Tibial artery (tissue), 4 donors: ENCODE data around the gene NRXN2.

Experiments
- DNase-seq, 2 donors: peaks; one replicate each; pipeline ENCODE4 v3.0.0-alpha.2; 2019
- H3K27ac ChIP-seq, 2 donors: fragments of 200-600 bp; sonication (generic) in 1 of 2; 1 replicate in 1 of 2; 2 replicates in 1 of 2; pipeline ENCODE4 v1.5.1; 2018 to 2019; ENCODE audit warnings: mild to moderate bottlenecking in 1 of 2
- H3K27me3 ChIP-seq, 2 donors: fragments of 200-600 bp; sonication (generic) in 1 of 2; one replicate each; pipeline versions ENCODE4 v1.5.1 to v1.6.0; 2016 to 2019
- H3K36me3 ChIP-seq, 3 donors: fragments of 200-600 bp; sonication (generic) in 2 of 3; one replicate each; pipeline ENCODE4 v1.5.1; 2016 to 2019; ENCODE audit warnings: mild to moderate bottlenecking in 2 of 3
- H3K4me1 ChIP-seq, 4 donors: fragments of 200-600 bp; sonication (generic) in 2 of 4; 1 replicate in 3 of 4; 2 replicates in 1 of 4; pipeline ENCODE4 v1.5.1; 2016 to 2019
- H3K4me3 ChIP-seq, 2 donors: fragments of 200-600 bp; sonication (generic) in 1 of 2; 1 replicate in 1 of 2; 2 replicates in 1 of 2; pipeline ENCODE4 v1.5.1; 2018 to 2019; ENCODE audit warnings: mild to moderate bottlenecking in 2 of 2
- H3K9me3 ChIP-seq, 3 donors: fragments of 200-600 bp; sonication (generic) in 1 of 3; one replicate each; pipeline ENCODE4 v1.5.1; 2016 to 2019
- CTCF ChIP-seq, 2 experiments: fragments of 200-600 bp in 1 of 2; fragments of 450-650 bp in 1 of 2; IDR thresholded peaks; one replicate each; pipeline ENCODE4 v1.5.1; 2017 to 2019; ENCODE audit warnings: antibody characterized with exemption in 2 of 2, mild to moderate bottlenecking in 1 of 2, moderate library complexity in 1 of 2
- intact Hi-C: fragments of 100-400 bp; cut with DNase I; formaldehyde crosslinking; loops from one replicate; pipeline ENCODE4 v1.15.0; 2023; ENCODE audit warnings: low total_unique reads

The NRXN2 gene

DNA sequence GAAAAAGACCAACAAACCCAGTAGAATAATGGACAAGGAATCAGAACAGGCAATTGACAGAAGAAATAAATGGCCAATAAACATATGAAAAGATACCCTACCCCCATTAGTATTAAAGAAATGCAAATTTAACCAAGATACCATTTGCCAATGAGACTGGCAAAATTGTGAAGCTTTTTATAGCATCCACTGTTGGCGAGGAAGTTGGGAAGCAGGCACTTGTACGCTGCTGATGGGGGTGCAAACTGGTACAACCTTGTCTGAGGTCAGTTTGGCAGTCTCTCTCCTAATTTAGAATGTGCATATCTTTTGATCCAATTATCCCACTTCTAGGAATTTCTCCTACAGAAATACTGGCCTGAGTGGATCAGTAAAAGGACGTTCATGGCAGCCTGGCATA is 8.6 kb upstream of the NRXN2 start:
- intact Hi-C loops, result no loop called here
- Histone ChIP-seq H3K36me3 (peaks cover 51 to 81% (median 66%) of the 10 kb centered on the region in 3 donors), H3K27me3 (no peaks in the 10 kb centered on the region), H3K4me3 (no peak overlapping the region), H3K27ac (no peak overlapping the region), H3K4me1 (peaks cover 0 to 5% (median 0%) of the 10 kb centered on the region in 4 donors), H3K9me3 (no peaks in the 10 kb centered on the region)
- no peak for TF ChIP-seq CTCF (IDR thresholded peaks at IDR 0.05)
- DNase-seq, result no peak

DNA sequence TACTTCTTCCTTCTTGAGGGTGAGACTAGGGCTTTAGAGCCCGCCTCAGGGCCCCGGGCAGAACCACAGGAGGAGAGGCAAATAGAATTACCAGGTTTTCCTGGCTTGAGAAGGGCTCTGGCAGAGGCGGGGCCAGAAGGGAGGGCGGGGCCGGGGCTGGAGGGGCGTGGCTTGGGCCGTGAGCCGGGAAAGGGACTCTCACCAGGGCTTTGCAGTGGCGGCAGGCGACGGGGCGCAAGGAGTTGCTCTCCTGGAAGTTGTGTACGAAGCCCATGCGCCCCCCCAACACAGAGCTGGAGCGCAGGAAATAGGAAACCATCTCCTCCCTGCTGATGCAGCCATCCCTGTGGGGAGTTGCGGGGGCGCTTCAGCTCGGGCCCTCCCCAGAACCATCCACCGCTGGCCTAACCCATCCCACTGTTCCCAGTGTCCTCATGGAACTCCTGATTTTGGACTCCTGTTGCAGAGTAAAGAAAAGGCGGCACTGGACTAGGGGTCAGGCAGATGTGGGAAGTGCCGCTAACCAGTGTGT is 6.9 kb upstream of the NRXN2 start:
- no peak overlapping the region for H3K27ac ChIP-seq
- H3K4me1 ChIP-seq, result peaks cover 0 to 5% (median 0%) of the 10 kb centered on the region in 4 donors
- peaks cover 36 to 64% (median 52%) of the 10 kb centered on the region in 3 donors for H3K36me3 ChIP-seq
- H3K27me3 ChIP-seq, result no peaks in the 10 kb centered on the region
- no peak overlapping the region for H3K4me3 ChIP-seq
- no peak for DNase-seq
- intact Hi-C loops, result loop anchor here (10.0 kb wide), 2 partner anchors 75 to 345 kb away; no protein-coding TSS in a partner anchor
- no peak for TF ChIP-seq CTCF (IDR thresholded peaks at IDR 0.05)
- no peaks in the 10 kb centered on the region for H3K9me3 ChIP-seq

DNA sequence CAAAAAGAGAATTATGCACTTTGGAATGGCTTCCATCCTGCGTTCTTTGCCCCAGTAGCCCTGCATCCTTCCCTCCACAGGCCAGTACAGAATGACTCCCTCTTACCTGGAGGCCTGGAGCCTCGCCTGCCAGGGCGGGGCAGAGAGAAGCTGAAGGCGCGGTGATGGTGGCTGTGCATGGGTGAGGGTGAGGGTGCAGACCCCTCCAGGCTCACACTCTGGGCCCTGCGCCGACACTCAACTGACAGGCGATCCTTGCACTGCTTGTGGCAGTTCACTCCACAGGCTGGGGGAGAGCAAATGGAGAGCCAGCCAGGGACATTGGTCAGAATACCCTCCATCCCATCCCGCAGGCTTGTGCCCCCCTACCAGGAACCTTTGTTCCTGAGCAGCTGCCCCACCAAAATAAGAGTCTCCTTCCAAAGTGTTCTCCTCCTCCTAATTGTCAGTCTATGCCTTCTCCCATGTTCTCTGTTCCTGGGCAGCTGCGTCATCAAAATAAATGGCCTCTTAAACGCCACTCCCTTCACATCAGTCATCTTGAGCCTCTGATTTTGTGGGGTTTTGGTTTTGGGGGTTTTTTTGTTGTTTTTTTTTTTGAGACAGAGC is 5.9 kb upstream of the NRXN2 start:
- H3K9me3 ChIP-seq, result no peaks in the 10 kb centered on the region
- no peak for DNase-seq
- no peak overlapping the region for H3K4me3 ChIP-seq
- TF ChIP-seq CTCF (IDR thresholded peaks at IDR 0.05), result no peak
- no peak overlapping the region for H3K27ac ChIP-seq
- H3K27me3 ChIP-seq, result no peaks in the 10 kb centered on the region
- peaks cover 0 to 5% (median 0%) of the 10 kb centered on the region in 4 donors for H3K4me1 ChIP-seq
- intact Hi-C loops, result loop anchor here (10.0 kb wide), 2 partner anchors 74 to 344 kb away; no protein-coding TSS in a partner anchor
- peaks cover 32 to 55% (median 45%) of the 10 kb centered on the region in 3 donors for H3K36me3 ChIP-seq

- H3K4me1 ChIP-seq, result peaks cover 0 to 12% (median 4%) of the 10 kb centered on the region in 4 donors
- no peak for DNase-seq
- intact Hi-C loops, result loop anchor here (10.0 kb wide), 2 partner anchors 72 to 342 kb away; no protein-coding TSS in a partner anchor
- H3K36me3 ChIP-seq, result peaks cover 26 to 36% (median 29%) of the 10 kb centered on the region in 3 donors
- no peak for TF ChIP-seq CTCF (IDR thresholded peaks at IDR 0.05)
- peaks cover 0 to 10% of the 10 kb centered on the region in 2 donors for H3K27me3 ChIP-seq
- no peak overlapping the region for H3K27ac ChIP-seq
- no peak overlapping the region for H3K4me3 ChIP-seq
- no peaks in the 10 kb centered on the region for H3K9me3 ChIP-seq
These were observed 4.0 kb upstream of the NRXN2 start for GRCh38 chr11:64726867-64727530.

DNA sequence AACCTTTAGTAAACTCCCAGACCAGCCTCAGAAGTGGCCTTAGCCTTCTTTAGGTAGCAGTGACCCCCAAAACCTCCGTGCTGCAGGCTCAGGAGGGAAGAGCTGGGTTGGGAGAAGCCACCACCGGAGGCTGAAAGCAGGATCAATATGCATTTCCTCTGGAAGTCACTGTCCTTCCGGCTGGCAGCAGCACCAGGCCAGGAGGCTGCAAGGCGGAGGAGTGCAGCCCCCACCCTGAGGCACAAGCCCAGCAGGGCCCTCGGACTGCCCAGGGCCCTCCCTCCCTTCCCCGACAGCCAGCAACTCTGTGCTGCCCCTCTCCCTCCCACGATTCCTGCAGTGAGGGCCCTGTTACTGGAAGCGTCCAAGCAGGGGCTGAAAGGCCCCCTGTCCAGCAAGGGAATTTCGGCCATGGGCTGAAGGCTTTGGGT is 3.2 kb upstream of the NRXN2 start:
- intact Hi-C loops, result loop anchor here (10.0 kb wide), 2 partner anchors 71 to 341 kb away; no protein-coding TSS in a partner anchor
- no peak overlapping the region for H3K4me3 ChIP-seq
- peaks cover 0 to 18% of the 10 kb centered on the region in 2 donors for H3K27me3 ChIP-seq
- H3K36me3 ChIP-seq, result peaks cover 21 to 30% (median 26%) of the 10 kb centered on the region in 3 donors
- no peak overlapping the region for H3K27ac ChIP-seq
- no peak for TF ChIP-seq CTCF (IDR thresholded peaks at IDR 0.05)
- no peak for DNase-seq
- no peaks in the 10 kb centered on the region for H3K9me3 ChIP-seq
- H3K4me1 ChIP-seq, result peaks cover 0 to 12% (median 4%) of the 10 kb centered on the region in 4 donors
